Activated CD4-positive, alpha-beta memory T cell treated with anti-CD3 and anti-CD28 coated beads for 36 hours (primary cell): ENCODE results near the gene ERCC6L2. TPM values are rescaled to one million over a fixed set of nuclear protein-coding genes. Genes with fewer than 3 reads are reported as not detected.

Experiments used
- CTCF ChIA-PET: fragments of 350-600 bp; sonication (Branson Sonifier 250); formaldehyde crosslinking; loops from one replicate; lab custom pipeline; 2021; ENCODE audit warnings: antibody characterized with exemption, inconsistent platforms; lab: Charles Lee
- POLR2A ChIA-PET: fragments of 350-600 bp; sonication (Branson Sonifier 250); formaldehyde crosslinking; loops from one replicate; lab custom pipeline; 2021; ENCODE audit warnings: antibody characterized with exemption; lab: Charles Lee
- DNase-seq: peaks from one replicate; pipeline ENCODE4 v3.0.0-alpha.2; 2020
- H3K27ac Mint-ChIP-seq: one replicate; pipeline ENCODE4 v1.8.0; 2021; ENCODE audit warnings: mixed read lengths
- H3K27me3 Mint-ChIP-seq: one replicate; pipeline ENCODE4 v1.8.0; 2021; ENCODE audit warnings: mixed read lengths
- H3K36me3 Mint-ChIP-seq: one replicate; pipeline ENCODE4 v1.8.0; 2021; ENCODE audit warnings: mixed read lengths
- H3K4me1 Mint-ChIP-seq: one replicate; pipeline ENCODE4 v1.8.0; 2021; ENCODE audit warnings: low read depth, mixed read lengths
- H3K4me3 Mint-ChIP-seq: one replicate; pipeline ENCODE4 v1.8.0; 2021; ENCODE audit warnings: mild to moderate bottlenecking, mixed read lengths
- H3K9me3 Mint-ChIP-seq: one replicate; pipeline ENCODE4 v1.8.0; 2021; ENCODE audit warnings: mixed read lengths
- intact Hi-C: fragments of 100-400 bp; cut with micrococcal nuclease; formaldehyde crosslinking; loops from one replicate; pipeline ENCODE4 v1.15.1; 2023
- total RNA-seq, 2 experiments: library from RNA; stranded (reverse); gene quantifications; one replicate each; pipeline ENCODE4 v1.2.3, GENCODE V29; 2021

Gene ERCC6L2
- total RNA-seq, 2 experiments from 2014 or later: 23.1 to 25.1 TPM

DNA sequence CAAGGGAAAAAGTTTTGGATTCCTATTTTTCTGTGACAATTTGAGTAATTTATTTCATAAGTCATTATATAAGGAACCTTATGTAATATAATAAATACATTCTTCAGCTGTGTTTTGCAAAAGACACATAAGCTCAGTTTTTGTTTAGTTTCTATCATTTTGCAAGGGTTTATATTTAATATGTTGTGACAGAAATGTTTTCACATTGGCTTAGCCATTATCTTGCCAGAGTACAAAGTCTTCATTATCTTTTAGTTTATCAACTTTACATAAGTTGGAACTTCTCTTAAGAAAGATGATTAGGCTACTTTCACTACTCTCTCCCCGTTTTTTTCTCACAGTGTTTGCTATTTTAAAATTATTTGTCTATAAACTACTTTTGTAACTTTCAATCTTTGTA lies 54.8 kb downstream of the ERCC6L2 start:
- H3K36me3 Mint-ChIP-seq: peaks cover 39% of the 10 kb centered on the region
- no peaks in the 10 kb centered on the region for H3K9me3 Mint-ChIP-seq
- peaks cover 3% of the 10 kb centered on the region for H3K4me1 Mint-ChIP-seq
- no peaks in the 10 kb centered on the region for H3K27me3 Mint-ChIP-seq
- POLR2A ChIA-PET: no interaction called here
- no peak overlapping the region for H3K4me3 Mint-ChIP-seq
- CTCF ChIA-PET: no interaction called here
- intact Hi-C loops: no loop called here
- no peak overlapping the region for H3K27ac Mint-ChIP-seq
- DNase-seq: no peak

DNA sequence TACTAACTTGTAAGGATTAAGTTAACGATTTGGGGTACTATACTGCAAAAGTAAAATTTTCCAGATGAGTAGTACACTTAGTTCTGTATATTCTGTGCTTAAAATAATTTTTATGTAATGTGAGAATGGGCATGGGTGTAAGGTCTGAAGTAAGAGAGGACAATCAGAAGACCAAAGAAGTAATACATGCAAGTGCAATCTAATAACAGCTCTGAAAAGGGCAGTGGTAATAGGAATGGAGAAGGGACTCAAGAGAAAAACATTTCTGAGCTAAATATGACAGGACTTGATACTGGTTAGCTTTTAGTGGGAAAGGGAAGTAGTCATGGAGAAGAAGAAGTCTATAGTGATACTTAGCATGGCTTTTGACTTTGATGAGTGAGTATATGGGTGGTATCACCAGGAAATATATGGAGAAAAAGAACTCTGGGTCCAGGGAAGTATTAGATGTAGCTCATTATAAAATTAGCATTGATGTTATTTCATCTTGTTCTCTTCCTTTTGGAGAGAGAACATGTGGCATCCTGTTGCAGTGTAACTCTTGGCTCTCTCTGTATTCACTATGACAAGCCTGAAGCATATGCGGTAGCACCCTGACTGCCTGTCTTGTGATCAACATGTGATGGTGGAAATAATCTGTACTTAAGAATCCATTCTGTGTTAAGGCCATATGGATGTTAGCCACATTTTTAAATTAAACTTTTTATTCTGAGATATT lies 60.5 kb downstream of the ERCC6L2 start:
- CTCF ChIA-PET: no interaction called here
- Mint-ChIP-seq H3K27me3 (no peaks in the 10 kb centered on the region), H3K4me3 (no peak overlapping the region), H3K4me1 (no peaks in the 10 kb centered on the region), H3K27ac (no peak overlapping the region), H3K9me3 (peaks cover 17% of the 10 kb centered on the region), H3K36me3 (peaks cover 62% of the 10 kb centered on the region)
- POLR2A ChIA-PET: no interaction called here
- no peak for DNase-seq
- intact Hi-C loops: no loop called here

DNA sequence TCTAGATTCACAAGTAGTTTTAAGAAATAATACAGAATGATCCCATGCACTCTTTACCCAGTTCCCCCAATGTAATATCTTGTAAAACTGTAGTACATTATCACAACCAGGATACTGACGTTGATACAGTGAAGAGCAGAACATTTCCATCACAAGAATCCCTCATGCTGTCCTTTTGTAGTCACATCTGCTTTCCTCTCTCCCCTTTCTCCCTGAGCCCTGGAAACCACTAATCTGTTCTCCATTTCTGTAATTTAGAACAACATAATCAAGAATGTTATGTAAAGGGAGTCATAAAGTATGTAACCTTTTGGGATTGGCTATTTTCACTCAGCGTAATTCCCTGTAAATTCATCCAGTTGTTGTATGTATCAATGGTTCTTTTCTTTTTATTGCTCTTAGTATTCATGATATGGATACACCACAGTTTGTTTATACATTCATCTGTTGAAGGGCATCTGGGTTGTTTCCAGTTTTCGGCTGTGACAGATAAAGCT lies 61.1 kb downstream of the ERCC6L2 start:
- CTCF ChIA-PET: no interaction called here
- Mint-ChIP-seq H3K4me1 (no peaks in the 10 kb centered on the region), H3K27me3 (no peaks in the 10 kb centered on the region), H3K36me3 (peaks cover 61% of the 10 kb centered on the region), H3K9me3 (peaks cover 17% of the 10 kb centered on the region), H3K27ac (no peak overlapping the region), H3K4me3 (no peak overlapping the region)
- no peak for DNase-seq
- POLR2A ChIA-PET: no interaction called here
- intact Hi-C loops: no loop called here

DNA sequence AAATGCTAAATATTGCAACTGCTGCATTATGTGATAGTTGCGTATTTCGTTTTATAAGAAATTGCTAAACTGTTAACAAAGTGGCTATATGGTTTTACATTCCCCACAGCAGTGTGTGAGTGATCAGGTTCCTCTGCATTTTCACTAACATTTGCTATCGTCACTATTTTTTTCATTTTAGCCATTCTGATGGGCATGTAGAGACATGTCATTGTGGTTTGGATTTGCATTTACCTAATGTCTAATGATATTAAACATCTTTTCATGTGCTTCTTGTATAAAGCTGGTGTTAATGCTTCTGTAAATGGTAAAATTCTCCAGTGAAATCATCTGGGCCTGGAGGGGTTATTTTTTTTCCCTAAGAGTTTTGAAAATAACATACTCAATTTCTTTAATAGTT lies 61.6 kb downstream of the ERCC6L2 start:
- H3K27ac Mint-ChIP-seq: no peak overlapping the region
- peaks cover 63% of the 10 kb centered on the region for H3K36me3 Mint-ChIP-seq
- peaks cover 17% of the 10 kb centered on the region for H3K9me3 Mint-ChIP-seq
- CTCF ChIA-PET: no interaction called here
- DNase-seq: no peak
- no peak overlapping the region for H3K4me3 Mint-ChIP-seq
- intact Hi-C loops: no loop called here
- POLR2A ChIA-PET: no interaction called here
- H3K4me1 Mint-ChIP-seq: no peaks in the 10 kb centered on the region
- H3K27me3 Mint-ChIP-seq: no peaks in the 10 kb centered on the region

DNA sequence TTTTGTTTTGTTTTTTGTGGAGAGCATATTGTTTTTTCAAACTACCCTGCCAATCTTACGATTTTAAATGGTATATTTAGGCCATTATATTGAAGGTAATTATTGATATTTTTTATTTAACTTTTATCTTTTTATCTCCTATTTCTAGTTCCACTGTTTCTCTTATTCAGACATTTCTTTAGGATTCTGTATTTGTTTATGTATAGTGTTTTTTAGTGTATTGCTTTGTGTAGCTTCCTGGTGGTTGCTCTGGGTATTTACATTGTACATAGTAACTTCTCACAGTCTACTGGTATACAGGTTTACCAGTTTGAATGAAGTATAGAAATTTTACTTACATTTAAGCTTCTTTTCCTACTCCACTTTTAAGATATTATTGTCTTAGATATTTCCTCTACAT lies 63.2 kb downstream of the ERCC6L2 start:
- H3K36me3 Mint-ChIP-seq: peaks cover 66% of the 10 kb centered on the region
- DNase-seq: no peak
- no peaks in the 10 kb centered on the region for H3K27me3 Mint-ChIP-seq
- ChIA-PET POLR2A (no interaction called here), CTCF (interaction anchor here (0.9 to 1.4 kb wide), 3 partner anchors 55 to 136 kb away, joined by 3 read pairs; no protein-coding TSS in a partner anchor)
- intact Hi-C loops: no loop called here
- no peaks in the 10 kb centered on the region for H3K4me1 Mint-ChIP-seq
- peaks cover 17% of the 10 kb centered on the region for H3K9me3 Mint-ChIP-seq
- H3K27ac Mint-ChIP-seq: no peak overlapping the region
- H3K4me3 Mint-ChIP-seq: no peak overlapping the region

DNA sequence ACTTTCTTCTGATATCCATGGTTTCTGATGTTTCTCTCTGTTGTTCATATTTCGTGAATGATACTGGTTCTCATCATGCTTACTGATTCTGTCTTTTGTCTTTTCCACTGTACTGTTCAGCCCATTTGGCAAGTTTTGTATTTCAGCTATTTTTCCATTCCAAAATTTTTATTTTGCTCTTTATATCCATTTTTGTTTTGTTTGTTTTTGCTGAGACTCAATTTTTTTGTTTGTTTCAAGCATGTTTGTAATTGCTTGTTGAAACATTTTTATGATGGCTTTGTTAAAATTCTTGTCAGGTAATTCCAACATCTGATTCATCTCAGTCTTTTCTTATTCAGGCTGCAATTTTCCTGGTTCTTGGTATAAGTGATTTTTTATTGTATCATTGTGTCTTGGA lies 64.0 kb downstream of the ERCC6L2 start:
- POLR2A ChIA-PET: no interaction called here
- intact Hi-C loops: no loop called here

DNA sequence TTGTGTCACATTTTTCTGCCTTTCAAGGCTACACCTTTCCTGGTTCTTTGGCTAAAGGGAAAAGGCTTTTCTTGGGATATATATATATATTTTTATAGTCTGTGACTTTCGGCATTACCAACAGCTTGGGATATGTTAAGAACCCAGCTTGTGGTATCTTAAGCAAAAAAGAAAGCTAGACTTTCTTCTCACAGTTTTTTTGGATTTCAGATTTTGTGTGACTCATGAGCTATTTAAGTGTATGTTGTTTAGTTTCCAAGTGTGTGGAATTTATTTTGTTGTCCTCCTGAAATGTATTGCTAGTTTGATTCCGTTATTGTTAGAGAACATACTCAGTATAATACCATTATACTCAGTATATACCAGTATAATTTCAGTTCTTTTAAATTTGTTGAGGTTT lies 64.8 kb downstream of the ERCC6L2 start:
- CTCF ChIA-PET: interaction anchor here (0.6 to 1.4 kb wide), 3 partner anchors 31 to 213 kb away, joined by 3 read pairs; no protein-coding TSS in a partner anchor
- H3K9me3 Mint-ChIP-seq: peaks cover 17% of the 10 kb centered on the region

More for the DNA sequence above, 64.0 kb downstream of the ERCC6L2 start:
- H3K36me3 Mint-ChIP-seq: peaks cover 74% of the 10 kb centered on the region
- H3K27ac Mint-ChIP-seq: no peak overlapping the region
- peaks cover 17% of the 10 kb centered on the region for H3K9me3 Mint-ChIP-seq
- no peaks in the 10 kb centered on the region for H3K4me1 Mint-ChIP-seq
- no peak for DNase-seq
- H3K27me3 Mint-ChIP-seq: no peaks in the 10 kb centered on the region
- H3K4me3 Mint-ChIP-seq: no peak overlapping the region
- CTCF ChIA-PET: interaction anchor here (1.0 kb wide), 1 partner anchor 31 kb away, joined by 3 read pairs; no protein-coding TSS in a partner anchor

DNA sequence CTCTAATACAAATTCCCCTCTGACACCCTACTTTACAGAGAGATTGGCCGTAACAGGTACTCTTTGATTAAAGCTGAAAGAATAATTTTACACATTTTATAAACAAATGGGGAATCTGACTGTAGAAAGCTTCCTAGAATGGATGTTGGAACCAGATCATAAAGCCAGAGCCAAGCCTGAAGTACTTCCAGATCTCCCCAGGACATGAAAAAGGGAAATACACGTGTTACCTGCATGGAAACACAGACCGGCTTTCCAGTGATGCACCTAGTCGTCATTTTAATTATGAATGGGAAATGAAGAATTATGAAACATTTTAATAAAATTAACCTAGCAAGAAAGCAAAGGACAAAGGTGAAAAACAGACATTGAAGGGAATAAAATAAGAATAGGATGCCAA lies 66.5 kb downstream of the ERCC6L2 start:
- POLR2A ChIA-PET: no interaction called here
- peaks cover 78% of the 10 kb centered on the region for H3K36me3 Mint-ChIP-seq
- no peaks in the 10 kb centered on the region for H3K27me3 Mint-ChIP-seq
- intact Hi-C loops: no loop called here
- peaks cover 22% of the 10 kb centered on the region for H3K9me3 Mint-ChIP-seq
- H3K4me1 Mint-ChIP-seq: no peaks in the 10 kb centered on the region
- H3K4me3 Mint-ChIP-seq: no peak overlapping the region
- H3K27ac Mint-ChIP-seq: no peak overlapping the region
- no peak for DNase-seq
- CTCF ChIA-PET: no interaction called here

More for the DNA sequence above, 64.8 kb downstream of the ERCC6L2 start:
- no peaks in the 10 kb centered on the region for H3K4me1 Mint-ChIP-seq
- H3K36me3 Mint-ChIP-seq: peaks cover 80% of the 10 kb centered on the region
- intact Hi-C loops: no loop called here
- POLR2A ChIA-PET: no interaction called here
- no peak overlapping the region for H3K4me3 Mint-ChIP-seq
- no peak for DNase-seq
- H3K27me3 Mint-ChIP-seq: no peaks in the 10 kb centered on the region
- H3K27ac Mint-ChIP-seq: no peak overlapping the region

DNA sequence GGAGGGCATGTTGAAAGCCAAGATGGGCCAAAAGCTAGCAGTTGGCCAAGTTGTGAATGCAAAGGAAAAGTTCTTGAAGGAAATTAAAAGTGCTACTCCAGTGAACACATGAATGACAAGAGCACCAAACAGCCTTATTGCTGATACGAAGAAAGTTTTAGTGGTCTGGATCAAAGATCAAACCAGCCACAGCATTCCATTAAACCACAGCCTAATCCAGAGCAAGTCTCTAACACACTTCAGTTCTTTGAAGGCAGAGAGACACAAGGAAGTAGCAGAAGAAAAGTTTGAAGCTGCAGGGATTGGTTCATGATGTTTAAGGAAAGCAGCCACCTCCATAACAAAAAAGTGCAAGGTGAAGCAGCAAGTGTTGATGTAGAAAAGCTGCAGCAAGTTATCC lies 71.6 kb downstream of the ERCC6L2 start:
- ChIA-PET POLR2A (no interaction called here), CTCF (no interaction called here)
- no peak for DNase-seq
- Mint-ChIP-seq H3K36me3 (peaks cover 81% of the 10 kb centered on the region), H3K4me3 (no peak overlapping the region), H3K9me3 (peaks cover 17% of the 10 kb centered on the region), H3K4me1 (peaks cover 7% of the 10 kb centered on the region), H3K27ac (no peak overlapping the region), H3K27me3 (no peaks in the 10 kb centered on the region)
- intact Hi-C loops: no loop called here

DNA sequence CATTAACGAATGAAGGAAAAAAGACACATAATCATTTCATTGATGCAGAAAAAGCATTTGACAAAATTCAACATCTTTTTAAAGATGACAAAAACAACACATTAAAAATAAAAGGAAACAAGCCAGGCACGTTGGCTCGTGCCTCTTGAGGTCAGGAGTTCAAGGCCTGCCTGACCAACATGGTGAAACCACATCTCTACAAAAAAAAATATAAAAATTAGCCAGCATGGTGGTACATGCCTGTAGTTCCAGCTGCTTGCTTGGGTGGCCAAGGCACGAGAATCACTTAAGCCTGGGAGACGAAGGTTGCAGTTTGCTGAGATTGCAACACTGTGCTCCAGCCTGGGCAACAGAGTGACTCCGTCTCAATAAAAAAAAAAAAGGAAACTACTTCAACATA lies 77.0 kb downstream of the ERCC6L2 start:
- no peaks in the 10 kb centered on the region for H3K27me3 Mint-ChIP-seq
- H3K27ac Mint-ChIP-seq: no peak overlapping the region
- H3K36me3 Mint-ChIP-seq: peaks cover 64% of the 10 kb centered on the region
- H3K4me3 Mint-ChIP-seq: no peak overlapping the region
- intact Hi-C loops: no loop called here
- DNase-seq: no peak
- H3K4me1 Mint-ChIP-seq: peaks cover 14% of the 10 kb centered on the region
- peaks cover 24% of the 10 kb centered on the region for H3K9me3 Mint-ChIP-seq
- ChIA-PET CTCF (no interaction called here), POLR2A (no interaction called here)

DNA sequence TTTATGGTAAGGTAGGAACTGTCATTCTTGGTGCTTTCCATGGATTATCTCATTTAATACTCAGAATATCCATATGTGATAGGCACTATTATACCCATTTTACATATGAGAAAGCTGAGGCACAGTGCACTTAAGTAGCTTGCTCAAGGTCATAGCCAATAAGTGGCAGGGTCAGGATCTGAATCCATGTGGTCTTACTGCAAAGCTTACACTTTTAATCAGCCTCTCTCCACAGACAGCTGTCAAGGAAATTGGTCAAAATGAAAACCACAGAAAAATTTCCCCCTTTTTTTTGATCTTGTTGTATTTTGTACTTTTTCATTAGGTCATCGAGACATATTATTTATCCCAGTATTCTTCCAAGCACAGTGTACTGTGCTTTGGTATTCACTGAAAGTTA lies 78.5 kb downstream of the ERCC6L2 start:
- H3K9me3 Mint-ChIP-seq: peaks cover 24% of the 10 kb centered on the region
- no peak for DNase-seq
- ChIA-PET CTCF (interaction anchor here (0.7 kb wide), 1 partner anchor 122 kb away, joined by 5 read pairs; no protein-coding TSS in a partner anchor), POLR2A (no interaction called here)
- no peak overlapping the region for H3K27ac Mint-ChIP-seq
- intact Hi-C loops: no loop called here
- H3K27me3 Mint-ChIP-seq: no peaks in the 10 kb centered on the region
- H3K4me1 Mint-ChIP-seq: peaks cover 14% of the 10 kb centered on the region
- H3K36me3 Mint-ChIP-seq: peaks cover 60% of the 10 kb centered on the region
- H3K4me3 Mint-ChIP-seq: no peak overlapping the region

DNA sequence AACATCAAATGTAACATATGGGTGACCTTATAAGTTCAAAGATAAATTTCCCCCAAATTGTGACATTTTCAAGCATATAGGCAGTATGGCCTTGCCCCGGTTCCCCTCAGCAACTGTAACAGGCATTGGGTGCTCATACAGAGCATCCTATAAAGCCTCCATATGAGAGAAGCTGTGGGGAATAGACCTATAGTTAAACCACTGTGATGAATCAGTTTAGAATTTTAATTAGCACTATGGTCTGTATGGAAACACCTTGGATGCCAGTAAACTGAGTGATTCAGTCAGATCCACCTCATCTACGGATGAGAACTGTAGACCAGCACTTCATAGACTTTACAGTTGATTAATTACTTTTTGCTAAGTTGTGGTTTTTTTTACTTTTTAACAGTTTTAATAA lies 79.4 kb downstream of the ERCC6L2 start:
- peaks cover 21% of the 10 kb centered on the region for H3K9me3 Mint-ChIP-seq
- no peak overlapping the region for H3K4me3 Mint-ChIP-seq
- intact Hi-C loops: no loop called here
- peaks cover 14% of the 10 kb centered on the region for H3K4me1 Mint-ChIP-seq
- ChIA-PET POLR2A (no interaction called here), CTCF (no interaction called here)
- H3K27me3 Mint-ChIP-seq: no peaks in the 10 kb centered on the region
- no peak overlapping the region for H3K27ac Mint-ChIP-seq
- no peak for DNase-seq
- H3K36me3 Mint-ChIP-seq: peaks cover 57% of the 10 kb centered on the region

DNA sequence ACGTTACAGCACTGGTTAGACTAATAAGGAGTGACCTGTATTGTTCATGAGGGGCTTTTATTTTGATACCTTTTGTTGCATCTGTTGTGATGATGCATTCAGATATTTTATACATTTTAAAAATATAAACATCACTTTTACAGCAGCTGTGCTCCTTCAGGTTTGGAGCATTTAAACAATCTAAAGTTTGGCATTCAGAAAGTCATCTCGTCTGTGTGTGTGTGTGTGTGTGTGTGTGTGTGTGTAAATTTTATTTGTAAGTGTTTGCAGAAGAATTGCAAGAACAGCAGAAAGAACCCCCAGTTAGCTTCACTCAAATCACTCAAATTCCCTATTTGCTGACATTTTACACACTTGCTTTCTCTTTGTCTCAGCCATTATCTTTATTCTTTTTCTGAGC lies 87.4 kb downstream of the ERCC6L2 start:
- H3K36me3 Mint-ChIP-seq: peaks cover 19% of the 10 kb centered on the region
- intact Hi-C loops: no loop called here
- H3K27ac Mint-ChIP-seq: no peak overlapping the region
- H3K4me1 Mint-ChIP-seq: no peaks in the 10 kb centered on the region
- peaks cover 12% of the 10 kb centered on the region for H3K9me3 Mint-ChIP-seq
- no peak overlapping the region for H3K4me3 Mint-ChIP-seq
- POLR2A ChIA-PET: no interaction called here
- no peaks in the 10 kb centered on the region for H3K27me3 Mint-ChIP-seq
- no peak for DNase-seq
- CTCF ChIA-PET: no interaction called here
